Upper lobe of left lung (tissue), 4 donors: ENCODE measurements around the gene ADCK2.

Experiments used
- EP300 ChIP-seq, 4 donors: sonication (generic); formaldehyde crosslinking; IDR thresholded peaks; one replicate each; pipeline ENCODE4 v1.5.1; 2017; ENCODE audit warnings: antibody characterized with exemption in 4 of 4, control low read depth in 2 of 4
- POLR2A ChIP-seq, 4 donors: fragments of 450-650 bp; IDR thresholded peaks; one replicate each; pipeline ENCODE4 v1.5.1; 2016 to 2017; ENCODE audit warnings: antibody characterized with exemption in 4 of 4, mild to moderate bottlenecking in 2 of 4
- POLR2AphosphoS5 ChIP-seq, 2 donors: sonication (generic); formaldehyde crosslinking; IDR thresholded peaks; one replicate each; pipeline ENCODE4 v1.5.1; 2017; ENCODE audit warnings: antibody characterized with exemption in 2 of 2
- TF ChIP-seq, protein P1 (sequence below), 6 experiments: fragments of 450-650 bp in 4 of 6; fragments of 200-600 bp in 2 of 6; sonication (generic) in 2 of 6; IDR thresholded peaks; one replicate each; pipeline ENCODE4 v1.5.1; 2016 to 2019; ENCODE audit warnings: antibody characterized with exemption in 6 of 6

- TF ChIP-seq, protein P1, sequence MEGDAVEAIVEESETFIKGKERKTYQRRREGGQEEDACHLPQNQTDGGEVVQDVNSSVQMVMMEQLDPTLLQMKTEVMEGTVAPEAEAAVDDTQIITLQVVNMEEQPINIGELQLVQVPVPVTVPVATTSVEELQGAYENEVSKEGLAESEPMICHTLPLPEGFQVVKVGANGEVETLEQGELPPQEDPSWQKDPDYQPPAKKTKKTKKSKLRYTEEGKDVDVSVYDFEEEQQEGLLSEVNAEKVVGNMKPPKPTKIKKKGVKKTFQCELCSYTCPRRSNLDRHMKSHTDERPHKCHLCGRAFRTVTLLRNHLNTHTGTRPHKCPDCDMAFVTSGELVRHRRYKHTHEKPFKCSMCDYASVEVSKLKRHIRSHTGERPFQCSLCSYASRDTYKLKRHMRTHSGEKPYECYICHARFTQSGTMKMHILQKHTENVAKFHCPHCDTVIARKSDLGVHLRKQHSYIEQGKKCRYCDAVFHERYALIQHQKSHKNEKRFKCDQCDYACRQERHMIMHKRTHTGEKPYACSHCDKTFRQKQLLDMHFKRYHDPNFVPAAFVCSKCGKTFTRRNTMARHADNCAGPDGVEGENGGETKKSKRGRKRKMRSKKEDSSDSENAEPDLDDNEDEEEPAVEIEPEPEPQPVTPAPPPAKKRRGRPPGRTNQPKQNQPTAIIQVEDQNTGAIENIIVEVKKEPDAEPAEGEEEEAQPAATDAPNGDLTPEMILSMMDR (IDR thresholded peaks at IDR 0.05) = no peak
- TF ChIP-seq POLR2A (IDR thresholded peaks at IDR 0.05) (no peak), POLR2AphosphoS5 (IDR thresholded peaks at IDR 0.05) (no peak), EP300 (IDR thresholded peaks at IDR 0.05) (no peak)
These were observed 37.4 kb upstream of the ADCK2 start for GRCh38 chr7:140635345-140635744.
